Trophoblast cell (in vitro differentiated cells and primary cell): ENCODE results near the gene HOXD10.

ENCODE experiments used
- DNase-seq, 2 donors: peaks; one replicate each; pipeline ENCODE4 v3.0.0-alpha.2; 2016
- H2AFZ ChIP-seq: 2 replicates; pipeline ENCODE4 v1.6.1; 2013; ENCODE audit warnings: low read length, moderate library complexity, mild to moderate bottlenecking; ENCODE audit not compliant: insufficient read depth, poor library complexity
- H2AK5ac ChIP-seq: 2 replicates; pipeline ENCODE4 v1.6.1; 2013; ENCODE audit warnings: mild to moderate bottlenecking, low read length
- H2BK120ac ChIP-seq: 2 replicates; pipeline ENCODE4 v1.6.1; 2013; ENCODE audit warnings: low read length, mild to moderate bottlenecking, moderate library complexity; ENCODE audit not compliant: insufficient read depth, poor library complexity
- H2BK12ac ChIP-seq: 2 replicates; pipeline ENCODE4 v1.6.1; 2013; ENCODE audit warnings: mild to moderate bottlenecking, low read length, moderate library complexity
- H2BK5ac ChIP-seq: 2 replicates; pipeline ENCODE4 v1.6.1; 2013; ENCODE audit warnings: low read length, low read depth, moderate library complexity, mild to moderate bottlenecking; ENCODE audit not compliant: poor library complexity
- H3K14ac ChIP-seq: 2 replicates; pipeline ENCODE4 v1.6.1; 2013; ENCODE audit warnings: mild to moderate bottlenecking, low read length
- H3K18ac ChIP-seq: 2 replicates; pipeline ENCODE4 v1.6.1; 2013; ENCODE audit warnings: mild to moderate bottlenecking, low read length
- H3K23ac ChIP-seq: 2 replicates; pipeline ENCODE4 v1.6.1; 2013; ENCODE audit warnings: low read length
- H3K27ac ChIP-seq: 2 replicates; pipeline ENCODE4 v1.5.1; 2013; ENCODE audit warnings: low read depth, mild to moderate bottlenecking, inconsistent platforms, low read length, moderate library complexity
- H3K27me3 ChIP-seq: 2 replicates; pipeline ENCODE4 v1.6.1; 2013; ENCODE audit warnings: inconsistent platforms, mild to moderate bottlenecking, low read length, moderate library complexity; ENCODE audit not compliant: insufficient read depth
- H3K36me3 ChIP-seq, 2 experiments: 1 replicate in 1 of 2; 2 replicates in 1 of 2; pipeline ENCODE4 v1.6.1; 2013; ENCODE audit warnings: low read length in 2 of 2, mild to moderate bottlenecking in 2 of 2, moderate library complexity in 1 of 2; ENCODE audit not compliant: insufficient read depth in 2 of 2, control insufficient read depth in 1 of 2
- H3K4ac ChIP-seq: 2 replicates; pipeline ENCODE4 v1.6.1; 2013; ENCODE audit warnings: low read depth, mild to moderate bottlenecking, low read length, moderate library complexity
- H3K4me1 ChIP-seq, 2 experiments: 1 replicate in 1 of 2; 2 replicates in 1 of 2; pipeline ENCODE4 v1.6.1; 2013; ENCODE audit warnings: low read length in 2 of 2, mild to moderate bottlenecking in 2 of 2, moderate library complexity in 1 of 2; ENCODE audit not compliant: insufficient read depth in 2 of 2, control insufficient read depth in 1 of 2
- H3K4me2 ChIP-seq: 2 replicates; pipeline ENCODE4 v1.6.1; 2013; ENCODE audit warnings: inconsistent platforms, mild to moderate bottlenecking, low read length, moderate library complexity
- H3K4me3 ChIP-seq: 2 replicates; pipeline ENCODE4 v1.5.1; 2013; ENCODE audit warnings: mild to moderate bottlenecking, low read depth, low read length, inconsistent platforms
- H3K79me1 ChIP-seq: one replicate; pipeline ENCODE4 v1.6.1; 2013; ENCODE audit warnings: low read length
- H3K79me2 ChIP-seq: 2 replicates; pipeline ENCODE4 v1.6.1; 2013; ENCODE audit warnings: low read length, mild to moderate bottlenecking; ENCODE audit not compliant: control insufficient read depth, insufficient read depth, poor library complexity
- H3K9ac ChIP-seq: 2 replicates; pipeline ENCODE4 v1.6.1; 2013; ENCODE audit warnings: mild to moderate bottlenecking, low read length
- H3K9me3 ChIP-seq: 2 replicates; pipeline ENCODE4 v1.6.1; 2013; ENCODE audit warnings: low read depth, mild to moderate bottlenecking, control low read depth, inconsistent platforms, low read length; ENCODE audit not compliant: insufficient read depth
- H4K12ac ChIP-seq: 2 replicates; pipeline ENCODE4 v1.6.1; 2013; ENCODE audit warnings: low read depth, mild to moderate bottlenecking, low read length, moderate library complexity
- H4K8ac ChIP-seq: 2 replicates; pipeline ENCODE4 v1.6.1; 2013; ENCODE audit warnings: low read depth, mild to moderate bottlenecking, low read length, moderate library complexity
- H4K91ac ChIP-seq: one replicate; pipeline ENCODE4 v1.6.1; 2013; ENCODE audit warnings: low read depth, mild to moderate bottlenecking, low read length, moderate library complexity
- WGBS: extraction: QIAGEN DNeasy Blood & Tissue Kit; methylation state at CpG from one replicate; pipeline ENCODE4 v1.1.7; 2013; ENCODE audit warnings: missing lambda C conversion rate; ENCODE audit not compliant: insufficient read length, insufficient coverage; ENCODE audit errors: extremely low coverage; 5-methylcytosine and 5-hydroxymethylcytosine counted together

HOXD10 gene

DNA sequence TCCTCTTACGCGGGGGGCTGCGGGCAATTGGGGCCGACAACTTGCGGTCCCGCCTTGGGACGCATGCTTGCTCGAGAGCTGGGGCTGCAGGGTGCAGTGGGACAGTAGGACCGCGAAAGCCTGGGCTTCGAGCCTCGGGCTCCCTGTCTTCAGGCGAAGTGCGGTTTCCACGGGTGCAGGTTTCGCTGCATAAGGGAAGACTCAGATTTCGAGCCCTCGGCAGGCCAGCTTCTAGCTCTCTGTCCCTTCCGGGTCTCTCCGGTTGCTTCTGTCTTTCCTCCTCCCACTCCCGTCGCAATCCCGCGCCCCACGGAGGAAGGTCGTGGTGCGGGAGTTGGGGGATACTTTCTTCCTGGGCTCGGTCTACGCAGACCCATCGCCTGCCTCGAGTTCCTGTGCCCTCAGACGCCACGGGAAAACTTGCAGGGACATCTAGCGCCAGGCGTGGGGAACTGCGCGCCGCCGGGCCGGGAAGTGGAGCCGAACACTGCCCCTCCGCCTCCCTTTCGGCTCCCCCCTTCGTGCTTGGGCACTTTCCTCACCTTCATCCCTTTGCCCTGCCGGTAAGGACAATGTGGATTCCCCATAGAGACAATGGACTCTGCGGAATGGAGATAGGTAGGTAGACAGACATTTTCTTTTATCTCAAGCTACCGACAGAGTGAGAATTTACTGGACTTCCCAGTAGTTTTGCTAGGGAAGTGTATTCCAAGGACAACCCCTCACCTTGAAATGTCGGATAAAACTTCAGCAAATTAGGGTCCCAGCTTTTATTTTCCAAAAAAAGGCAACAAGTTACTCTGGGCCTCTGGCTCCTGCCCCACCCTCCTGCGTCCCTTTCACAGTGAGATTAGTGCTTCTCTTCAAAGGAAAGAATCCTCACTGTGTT, 28.3 kb upstream of the HOXD10 start:
- H4K12ac ChIP-seq, result no peak overlapping the region
- DNase-seq, result peak; percentile 35 to 58
- no peak overlapping the region for H4K91ac ChIP-seq
- H2BK12ac ChIP-seq, result no peak overlapping the region
- peaks cover 3% of the 10 kb centered on the region for H3K9me3 ChIP-seq
- no peak overlapping the region for H2AK5ac ChIP-seq
- H2AFZ ChIP-seq, result peak overlapping the region; percentile 50
- no peaks in the 10 kb centered on the region for H3K79me1 ChIP-seq
- no peak overlapping the region for H3K18ac ChIP-seq
- H2BK5ac ChIP-seq, result no peak overlapping the region
- H3K23ac ChIP-seq, result no peak overlapping the region
- peaks cover 90% of the 10 kb centered on the region for H3K27me3 ChIP-seq
- H3K4me3 ChIP-seq, result peak overlapping the region; percentile 21
- WGBS, result no CpG with 5 or more reads among the region's 49 CpGs
- H3K79me2 ChIP-seq, result peaks cover 2% of the 10 kb centered on the region
- no peak overlapping the region for H3K14ac ChIP-seq
- H3K27ac ChIP-seq, result no peak overlapping the region
- H3K9ac ChIP-seq, result no peak overlapping the region
- no peak overlapping the region for H2BK120ac ChIP-seq
- H3K4ac ChIP-seq, result no peak overlapping the region
- peaks cover 8 to 12% of the 10 kb centered on the region in 2 experiments for H3K4me1 ChIP-seq
- H3K4me2 ChIP-seq, result peak overlapping the region; percentile 73
- peak overlapping the region; percentile 42 for H4K8ac ChIP-seq
- H3K36me3 ChIP-seq, result no peaks in the 10 kb centered on the region

- no peak overlapping the region for H4K12ac ChIP-seq
- H2AK5ac ChIP-seq, result no peak overlapping the region
- no peak overlapping the region for H3K4me2 ChIP-seq
- no peak overlapping the region for H3K27ac ChIP-seq
- H3K9ac ChIP-seq, result no peak overlapping the region
- no peak overlapping the region for H4K8ac ChIP-seq
- no peak overlapping the region for H2BK12ac ChIP-seq
- no peak for DNase-seq
- H3K27me3 ChIP-seq, result peaks cover 87% of the 10 kb centered on the region
- WGBS, result no CpG with 5 or more reads among the region's 6 CpGs
- H3K4me3 ChIP-seq, result no peak overlapping the region
- H3K4me1 ChIP-seq, result peaks cover 11 to 12% of the 10 kb centered on the region in 2 experiments
- H2BK120ac ChIP-seq, result no peak overlapping the region
- no peaks in the 10 kb centered on the region for H3K79me1 ChIP-seq
- no peak overlapping the region for H2AFZ ChIP-seq
- no peak overlapping the region for H4K91ac ChIP-seq
- no peaks in the 10 kb centered on the region for H3K36me3 ChIP-seq
- peaks cover 2% of the 10 kb centered on the region for H3K79me2 ChIP-seq
- H2BK5ac ChIP-seq, result no peak overlapping the region
- H3K4ac ChIP-seq, result no peak overlapping the region
- H3K14ac ChIP-seq, result no peak overlapping the region
- H3K23ac ChIP-seq, result no peak overlapping the region
- peaks cover 4% of the 10 kb centered on the region for H3K9me3 ChIP-seq
- H3K18ac ChIP-seq, result no peak overlapping the region
Measured at GRCh38 chr2:176088937-176089842, 27.4 kb upstream of the HOXD10 start.

DNA sequence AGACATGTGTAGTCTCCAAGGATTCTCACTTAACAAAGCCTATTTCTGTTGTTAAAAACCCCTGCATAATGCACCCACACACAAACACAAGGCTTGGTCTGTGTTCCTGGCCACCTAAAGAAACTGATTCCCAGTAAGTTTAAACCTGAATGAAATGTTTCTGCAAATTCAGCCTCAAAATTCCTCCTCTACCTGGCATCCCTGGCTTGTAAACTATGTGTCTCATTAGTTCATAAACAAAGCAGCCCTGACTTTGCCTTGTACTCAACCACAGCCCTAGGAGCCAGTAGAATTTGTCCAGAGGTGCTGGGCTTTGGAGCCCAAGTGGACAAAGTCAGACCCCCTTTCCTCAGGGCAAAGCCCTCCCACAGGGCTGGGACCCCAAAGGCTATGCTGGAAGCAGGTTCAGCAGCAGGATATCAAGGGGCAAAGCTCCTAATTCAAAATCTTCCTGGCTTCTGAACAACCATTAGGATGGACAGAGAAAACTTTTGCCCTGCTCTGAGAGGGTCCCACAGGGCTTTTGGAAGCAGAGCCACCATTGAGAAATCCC, 26.7 kb upstream of the HOXD10 start:
- Histone ChIP-seq H2AFZ (no peak overlapping the region), H3K4ac (no peak overlapping the region)

GRCh38 chr2:176090862-176091261, 25.7 kb upstream of the HOXD10 start:
- no peak overlapping the region for H2BK5ac ChIP-seq
- H2AFZ ChIP-seq, result no peak overlapping the region
- no peak overlapping the region for H3K18ac ChIP-seq
- H3K4me1 ChIP-seq, result peaks cover 11 to 12% of the 10 kb centered on the region in 2 experiments
- H2BK120ac ChIP-seq, result no peak overlapping the region
- no peak overlapping the region for H3K23ac ChIP-seq
- H3K79me2 ChIP-seq, result peaks cover 2% of the 10 kb centered on the region
- no peak overlapping the region for H4K91ac ChIP-seq
- no peaks in the 10 kb centered on the region for H3K36me3 ChIP-seq
- no peak overlapping the region for H3K14ac ChIP-seq
- H3K9ac ChIP-seq, result no peak overlapping the region
- H2AK5ac ChIP-seq, result no peak overlapping the region
- H3K4ac ChIP-seq, result no peak overlapping the region
- H4K12ac ChIP-seq, result no peak overlapping the region
- no peak overlapping the region for H3K4me3 ChIP-seq
- no peak overlapping the region for H3K4me2 ChIP-seq
- no CpG with 5 or more reads among the region's 5 CpGs for WGBS
- H3K27ac ChIP-seq, result no peak overlapping the region
- DNase-seq, result no peak
- H3K9me3 ChIP-seq, result peaks cover 4% of the 10 kb centered on the region
- H3K27me3 ChIP-seq, result peaks cover 79% of the 10 kb centered on the region
- no peaks in the 10 kb centered on the region for H3K79me1 ChIP-seq
- no peak overlapping the region for H2BK12ac ChIP-seq
- no peak overlapping the region for H4K8ac ChIP-seq

More for the DNA sequence above, 26.7 kb upstream of the HOXD10 start:
- Histone ChIP-seq H4K12ac (no peak overlapping the region), H2BK120ac (no peak overlapping the region), H3K27me3 (peaks cover 85% of the 10 kb centered on the region), H3K23ac (no peak overlapping the region), H3K79me2 (peaks cover 2% of the 10 kb centered on the region), H3K27ac (no peak overlapping the region), H3K36me3 (no peaks in the 10 kb centered on the region), H3K4me2 (no peak overlapping the region), H3K4me3 (no peak overlapping the region), H4K8ac (no peak overlapping the region), H4K91ac (no peak overlapping the region), H3K18ac (no peak overlapping the region), H3K9me3 (peaks cover 4% of the 10 kb centered on the region), H2AK5ac (no peak overlapping the region), H2BK12ac (no peak overlapping the region), H3K9ac (no peak overlapping the region), H3K14ac (no peak overlapping the region), H3K79me1 (no peaks in the 10 kb centered on the region), H2BK5ac (no peak overlapping the region), H3K4me1 (peaks cover 11 to 12% of the 10 kb centered on the region in 2 experiments)
- DNase-seq, result no peak
